ENCODE measurements around the gene SRSF2. TPM values are rescaled to one million over a fixed set of nuclear protein-coding genes. Genes with fewer than 3 reads are reported as not detected.

SRSF2 gene
- total RNA-seq, 1 donor from 2014 or later: 329 TPM

DNA sequence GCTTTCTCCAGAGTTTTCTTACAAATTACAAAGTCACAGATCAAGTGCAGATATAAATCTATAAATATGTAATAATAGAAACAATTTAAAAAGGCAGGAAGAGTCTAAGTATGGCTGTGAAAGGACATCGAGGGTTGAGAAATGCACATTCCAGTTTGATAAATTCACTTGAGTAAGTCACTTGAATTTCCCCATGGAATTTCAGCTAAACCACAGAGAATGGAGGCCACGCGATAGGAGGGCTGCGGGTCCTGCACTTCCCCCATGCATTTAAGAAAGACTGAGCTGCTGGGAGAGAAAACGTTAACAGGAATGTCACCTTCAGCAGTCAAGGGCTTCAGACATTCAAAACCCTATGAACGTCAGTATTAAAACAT lies 20.3 kb downstream of the SRSF2 start:
- no peaks in the 10 kb centered on the region for H4K20me1 ChIP-seq (ENCODE audit: low read depth)
- H3K27ac ChIP-seq: no peak overlapping the region
- Mint-ChIP-seq H3K36me3 (peaks cover 25% of the 10 kb centered on the region), H3K9me3 (no peaks in the 10 kb centered on the region), H3K4me1 (peaks cover 3% of the 10 kb centered on the region), H3K27ac (no peak overlapping the region), H3K4me3 (no peak overlapping the region), H3K27me3 (ENCODE audit: insufficient read depth, low read depth) (no peaks in the 10 kb centered on the region)
- no peaks in the 10 kb centered on the region for H3K36me3 ChIP-seq
- DNase-seq (ENCODE audit: low spot score): no peak
- H3K9ac ChIP-seq: no peak overlapping the region
- TF ChIP-seq EZH2 (IDR thresholded peaks at IDR 0.05) (no peak), EZH2phosphoT487 (IDR thresholded peaks at IDR 0.05) (no peak)
- TF ChIP-seq, protein P1, sequence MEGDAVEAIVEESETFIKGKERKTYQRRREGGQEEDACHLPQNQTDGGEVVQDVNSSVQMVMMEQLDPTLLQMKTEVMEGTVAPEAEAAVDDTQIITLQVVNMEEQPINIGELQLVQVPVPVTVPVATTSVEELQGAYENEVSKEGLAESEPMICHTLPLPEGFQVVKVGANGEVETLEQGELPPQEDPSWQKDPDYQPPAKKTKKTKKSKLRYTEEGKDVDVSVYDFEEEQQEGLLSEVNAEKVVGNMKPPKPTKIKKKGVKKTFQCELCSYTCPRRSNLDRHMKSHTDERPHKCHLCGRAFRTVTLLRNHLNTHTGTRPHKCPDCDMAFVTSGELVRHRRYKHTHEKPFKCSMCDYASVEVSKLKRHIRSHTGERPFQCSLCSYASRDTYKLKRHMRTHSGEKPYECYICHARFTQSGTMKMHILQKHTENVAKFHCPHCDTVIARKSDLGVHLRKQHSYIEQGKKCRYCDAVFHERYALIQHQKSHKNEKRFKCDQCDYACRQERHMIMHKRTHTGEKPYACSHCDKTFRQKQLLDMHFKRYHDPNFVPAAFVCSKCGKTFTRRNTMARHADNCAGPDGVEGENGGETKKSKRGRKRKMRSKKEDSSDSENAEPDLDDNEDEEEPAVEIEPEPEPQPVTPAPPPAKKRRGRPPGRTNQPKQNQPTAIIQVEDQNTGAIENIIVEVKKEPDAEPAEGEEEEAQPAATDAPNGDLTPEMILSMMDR (IDR thresholded peaks at IDR 0.05): no peak
- H2AFZ ChIP-seq (replicated peaks): no peak overlapping the region
- H3K4me2 ChIP-seq: no peak overlapping the region
- no peaks in the 10 kb centered on the region for H3K9me3 ChIP-seq (ENCODE audit: low read depth)
- H3F3A ChIP-seq (ENCODE audit: low read depth): peaks cover 3% of the 10 kb centered on the region
- no peaks in the 10 kb centered on the region for H3K27me3 ChIP-seq
- no peaks in the 10 kb centered on the region for H3K4me1 ChIP-seq
- H3K79me2 ChIP-seq (ENCODE audit: low read depth): no peaks in the 10 kb centered on the region
- no peak overlapping the region for H3K4me3 ChIP-seq

DNA sequence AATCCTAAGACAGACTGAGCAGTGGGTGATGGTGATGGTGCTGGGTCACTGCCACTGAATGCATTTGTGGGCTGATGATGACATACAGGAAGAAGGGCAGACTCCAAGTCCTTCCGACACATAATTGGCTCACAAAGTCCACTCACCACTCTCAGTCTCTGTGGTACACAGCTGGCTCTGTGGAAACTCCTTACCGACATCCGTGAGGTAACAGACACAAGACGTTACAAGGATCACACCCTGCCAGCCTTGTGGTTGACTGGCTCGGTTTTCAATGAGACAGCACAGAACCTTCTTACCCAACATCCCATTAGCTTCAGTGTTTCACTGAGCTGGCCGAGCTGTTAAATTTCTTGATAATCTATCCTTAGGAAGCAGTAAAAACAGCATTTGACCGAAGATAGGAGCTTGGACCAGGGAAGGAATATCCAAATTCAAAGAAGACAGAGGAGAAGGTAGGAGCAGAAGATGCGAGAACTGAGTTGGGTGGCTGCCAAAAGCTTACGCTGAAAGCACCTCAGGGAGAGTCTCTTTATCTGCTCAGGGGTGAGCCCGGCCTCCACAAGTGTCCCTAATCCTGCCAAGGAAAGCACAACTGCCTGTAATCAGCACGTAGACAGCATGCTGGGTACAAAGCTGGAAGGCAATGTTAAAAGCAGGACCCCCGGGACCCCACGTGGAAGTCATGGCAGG lies 20.8 kb downstream of the SRSF2 start:
- H3K36me3 Mint-ChIP-seq: peaks cover 19% of the 10 kb centered on the region
- no peaks in the 10 kb centered on the region for H3K27me3 Mint-ChIP-seq (ENCODE audit: insufficient read depth, low read depth)
- H3K4me1 Mint-ChIP-seq: peaks cover 6% of the 10 kb centered on the region
- H3K27ac Mint-ChIP-seq: no peak overlapping the region
- no peak for TF ChIP-seq EZH2 (IDR thresholded peaks at IDR 0.05)
- TF ChIP-seq, protein P1 (IDR thresholded peaks at IDR 0.05): no peak
- no peak for TF ChIP-seq EZH2phosphoT487 (IDR thresholded peaks at IDR 0.05)
- Histone ChIP-seq H3K9me3 (ENCODE audit: low read depth) (no peaks in the 10 kb centered on the region), H3K4me1 (peaks cover 3% of the 10 kb centered on the region), H3K27ac (no peak overlapping the region), H3K4me3 (no peak overlapping the region), H4K20me1 (ENCODE audit: low read depth) (no peaks in the 10 kb centered on the region), H3K4me2 (no peak overlapping the region), H3K27me3 (no peaks in the 10 kb centered on the region), H3K9ac (no peak overlapping the region), H2AFZ (replicated peaks) (no peak overlapping the region), H3K79me2 (ENCODE audit: low read depth) (no peaks in the 10 kb centered on the region), H3K36me3 (no peaks in the 10 kb centered on the region), H3F3A (ENCODE audit: low read depth) (peaks cover 6% of the 10 kb centered on the region)
- no peak for DNase-seq (ENCODE audit: low spot score)
- no peaks in the 10 kb centered on the region for H3K9me3 Mint-ChIP-seq
- no peak overlapping the region for H3K4me3 Mint-ChIP-seq

DNA sequence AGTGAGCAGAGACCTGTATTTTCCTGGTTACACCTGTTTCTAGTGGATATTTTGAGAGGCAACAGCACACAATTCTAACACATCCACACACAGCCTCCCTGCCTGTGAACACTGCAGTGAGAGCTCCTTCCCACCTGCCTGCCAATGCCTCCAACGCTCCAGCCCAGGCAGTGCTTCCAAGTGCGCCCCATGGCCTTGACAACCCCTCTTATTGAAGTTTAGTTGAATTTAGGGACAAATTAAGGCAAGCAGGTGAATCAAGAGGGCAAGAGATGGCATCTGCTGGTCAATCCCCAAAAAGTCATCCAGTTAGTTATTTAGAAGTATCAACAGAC lies 21.7 kb downstream of the SRSF2 start:
- Histone ChIP-seq H3K27me3 (no peaks in the 10 kb centered on the region), H3F3A (ENCODE audit: low read depth) (peaks cover 8% of the 10 kb centered on the region), H3K9ac (no peak overlapping the region), H4K20me1 (ENCODE audit: low read depth) (no peaks in the 10 kb centered on the region), H3K27ac (no peak overlapping the region), H3K4me3 (no peak overlapping the region), H3K4me1 (peaks cover 7% of the 10 kb centered on the region), H3K36me3 (no peaks in the 10 kb centered on the region), H2AFZ (replicated peaks) (no peak overlapping the region), H3K9me3 (ENCODE audit: low read depth) (no peaks in the 10 kb centered on the region), H3K79me2 (ENCODE audit: low read depth) (no peaks in the 10 kb centered on the region), H3K4me2 (no peak overlapping the region)
- no peaks in the 10 kb centered on the region for H3K9me3 Mint-ChIP-seq
- TF ChIP-seq EZH2phosphoT487 (IDR thresholded peaks at IDR 0.05) (no peak), EZH2 (IDR thresholded peaks at IDR 0.05) (no peak)
- TF ChIP-seq, protein P1 (IDR thresholded peaks at IDR 0.05): no peak
- no peak overlapping the region for H3K27ac Mint-ChIP-seq
- H3K4me1 Mint-ChIP-seq: peaks cover 9% of the 10 kb centered on the region
- peaks cover 3% of the 10 kb centered on the region for H3K27me3 Mint-ChIP-seq (ENCODE audit: insufficient read depth, low read depth)
- peaks cover 14% of the 10 kb centered on the region for H3K36me3 Mint-ChIP-seq
- no peak overlapping the region for H3K4me3 Mint-ChIP-seq
- DNase-seq (ENCODE audit: low spot score): no peak
